NOMO-1 treated with DMSO at 0.1 percent for 48 hours (cell line): ENCODE data around the gene HRK.

Experiments used
- DNase-seq: peaks from one replicate; lab custom pipeline; 2025; ENCODE audit not compliant: unreplicated experiment; lab: John Stamatoyannopoulos, UW

Gene HRK

DNA sequence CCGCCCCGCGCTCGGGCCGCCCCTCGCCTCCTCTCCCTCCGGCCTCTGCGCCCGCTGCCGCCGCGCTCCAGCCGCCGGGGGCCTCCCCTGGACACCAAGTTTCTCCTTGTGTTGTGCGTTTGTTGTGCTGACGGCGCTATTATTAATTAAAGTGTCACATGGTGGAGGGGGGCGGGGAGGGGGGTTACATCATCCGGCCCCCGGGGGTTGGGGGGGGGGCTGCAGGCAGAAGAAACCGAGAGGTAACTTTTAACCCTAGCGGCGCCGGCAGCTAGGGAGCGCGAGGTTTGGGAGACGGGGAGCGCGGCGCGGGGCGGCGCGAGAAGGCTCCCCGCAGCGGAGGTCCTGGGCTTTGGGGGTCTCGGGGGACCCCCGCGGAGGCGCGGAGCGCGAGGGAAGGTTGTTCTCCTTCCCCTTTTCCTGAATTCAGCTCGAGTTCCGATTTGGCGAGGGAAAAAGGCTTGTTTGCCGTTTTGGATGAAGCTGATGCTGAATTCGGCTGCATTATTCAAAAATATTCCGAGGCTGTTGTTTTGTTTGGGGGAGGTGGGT, at the start of gene HRK:
TSS of gene HRK (minus strand) at position 117 of the 552 bp plus-strand sequence. CDS start 134 bp downstream, outside the sequence.
- no peak for DNase-seq

DNA sequence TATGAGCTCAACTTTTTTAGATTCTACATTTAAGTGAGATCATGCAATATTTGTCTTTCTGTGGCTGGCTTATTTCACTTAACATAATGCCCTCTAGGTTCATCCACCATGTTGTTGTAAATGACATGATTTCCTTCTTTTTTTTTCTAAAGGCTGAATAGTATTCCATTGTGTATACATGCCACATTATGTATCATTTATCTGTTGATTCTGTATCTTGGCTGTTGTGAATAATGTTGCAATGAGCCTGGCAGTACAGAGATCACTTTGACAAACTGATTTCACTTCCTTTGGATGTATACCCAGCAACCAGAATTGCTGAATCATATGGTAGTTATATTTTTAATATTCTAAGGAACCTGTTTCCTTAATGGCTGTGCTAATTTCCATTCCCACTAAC, 48.6 kb upstream of the HRK start:
- no peak for DNase-seq

DNA sequence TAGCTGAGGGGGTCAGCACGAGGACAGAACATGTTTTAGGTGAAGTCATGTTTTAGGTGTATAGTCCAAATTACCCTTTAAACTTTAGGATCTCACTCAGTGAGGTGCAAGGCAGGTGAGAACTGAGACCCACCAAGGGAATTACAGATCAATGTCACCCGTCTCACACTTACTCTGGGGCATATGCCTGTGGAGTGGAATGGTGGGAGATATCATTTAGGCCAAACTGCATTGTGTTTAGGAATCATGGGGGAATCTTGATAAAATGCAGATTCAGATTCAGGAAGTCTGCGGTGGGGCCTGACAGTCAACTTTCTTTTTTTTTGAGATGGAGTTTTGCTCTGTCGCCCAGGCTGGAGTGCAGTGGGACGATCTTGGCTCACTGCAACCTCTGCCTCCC, 47.3 kb upstream of the HRK start:
- no peak for DNase-seq

DNA sequence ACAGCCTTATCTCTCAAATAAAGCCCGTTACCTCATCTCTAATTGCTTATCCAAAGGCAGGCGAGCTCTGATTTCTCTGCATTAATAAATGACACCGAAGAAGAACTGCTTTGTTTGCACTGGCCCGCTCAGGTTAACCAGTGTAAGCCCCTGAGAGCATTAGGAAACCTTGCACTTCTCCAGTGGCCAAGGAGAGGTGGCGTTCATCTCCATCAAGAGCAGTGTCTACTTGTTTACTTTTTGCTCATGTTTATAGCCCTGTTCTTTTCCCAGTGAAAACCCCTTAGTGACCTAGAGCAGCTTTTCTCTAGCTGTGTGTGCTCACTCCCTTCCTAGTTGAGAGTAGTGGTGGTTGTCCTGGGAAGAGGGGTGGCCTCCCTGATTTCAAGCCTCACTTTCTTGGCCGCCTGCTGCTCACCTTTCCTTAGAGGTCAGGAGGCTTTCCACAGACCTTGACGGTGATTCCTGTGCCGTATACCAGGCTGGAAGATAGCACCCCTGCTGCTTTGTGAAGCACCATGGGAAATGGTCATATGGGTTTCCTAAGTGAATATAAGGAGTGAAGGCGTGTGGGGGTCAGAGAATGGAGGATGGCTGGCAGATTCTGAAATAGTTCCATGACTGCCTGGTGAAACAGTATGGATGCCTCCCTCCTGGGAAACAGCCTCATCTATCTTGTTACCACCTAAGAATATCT, 46.2 kb upstream of the HRK start:
- DNase-seq: no peak

DNA sequence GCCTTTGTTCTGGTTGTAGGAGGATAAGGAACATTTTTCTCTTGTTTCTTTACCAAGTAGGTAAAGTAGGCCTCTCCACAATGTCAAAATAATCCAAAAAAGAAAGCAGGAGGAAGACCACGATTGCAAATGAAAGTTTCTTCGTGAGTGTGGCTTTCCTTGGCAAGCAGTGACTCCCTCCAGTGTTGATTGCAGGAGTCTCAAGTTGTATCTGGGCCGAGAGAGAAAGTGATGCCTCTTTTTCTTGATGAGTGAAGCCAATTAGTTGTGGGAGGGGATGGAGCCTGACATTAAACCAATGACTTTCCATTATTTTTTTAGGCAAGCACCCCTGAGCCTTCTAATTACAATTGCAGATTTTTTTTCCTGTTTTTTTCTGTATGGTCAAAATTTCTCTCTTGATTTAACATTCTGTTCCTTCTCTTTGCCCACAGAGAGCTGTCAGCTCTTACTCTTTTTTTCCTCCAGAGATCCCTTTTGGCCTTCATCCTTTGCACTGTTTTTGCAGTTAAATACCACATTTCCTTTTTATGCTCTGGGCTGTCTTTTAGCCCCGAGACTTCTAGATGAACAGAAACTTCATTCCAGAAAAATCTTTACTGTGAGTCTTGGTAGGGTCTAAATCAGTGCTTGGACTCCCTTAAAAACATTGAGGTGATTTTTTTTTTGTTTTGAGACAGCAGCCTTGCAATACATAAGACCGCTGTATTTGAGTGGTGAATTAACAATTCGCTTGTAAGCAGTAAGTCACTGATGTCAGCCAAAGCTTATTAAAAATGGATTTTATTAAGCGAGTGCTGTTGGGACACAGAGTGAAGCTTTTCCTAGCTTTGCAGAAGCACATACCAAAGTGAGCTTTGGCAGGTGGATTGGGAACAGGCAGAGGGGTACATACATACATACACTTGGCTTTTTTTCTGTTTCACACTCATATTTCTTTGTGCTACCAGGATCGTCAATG, 45.3 kb upstream of the HRK start:
- no peak for DNase-seq

DNA sequence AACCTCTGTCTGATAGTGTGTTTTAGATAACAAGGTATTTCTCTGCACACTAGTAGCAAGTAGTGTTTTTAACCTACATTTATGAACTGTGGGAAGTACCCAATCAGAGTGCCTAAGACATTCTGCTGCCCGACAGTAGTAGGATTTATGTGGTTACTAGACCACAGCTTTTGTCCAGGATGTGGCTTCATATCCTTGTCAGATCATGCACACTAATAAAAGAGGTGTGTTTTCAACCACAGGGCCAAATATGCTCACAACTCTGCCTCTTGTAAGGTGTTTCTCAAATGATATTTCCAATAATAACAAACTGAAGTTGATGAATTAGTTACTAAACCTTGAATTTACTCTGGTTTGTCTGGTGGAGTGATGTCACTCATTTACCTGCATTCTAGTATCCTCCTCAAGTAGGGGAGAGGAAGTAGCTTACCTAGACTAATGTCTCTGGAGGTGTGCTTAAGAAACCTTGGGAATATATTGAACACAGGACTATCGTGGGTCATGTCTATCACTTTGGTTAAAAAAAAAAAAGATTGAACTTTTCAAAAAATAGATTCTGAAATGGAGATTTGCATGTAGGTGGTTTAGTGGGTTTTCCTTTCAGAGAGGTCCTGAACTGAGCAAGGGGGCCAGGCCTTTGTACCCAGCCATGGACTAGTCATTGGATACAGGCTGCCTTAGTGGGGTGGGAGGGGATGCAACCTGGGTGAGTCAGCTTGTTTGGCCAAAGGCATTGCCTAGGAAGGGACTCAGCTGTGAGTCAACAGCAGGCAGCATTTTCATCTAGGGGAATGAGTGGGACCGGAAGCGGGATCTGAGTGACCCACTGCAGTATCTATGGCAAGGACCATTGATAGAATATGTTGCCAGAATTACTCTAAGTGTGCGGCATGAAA, 43.6 kb upstream of the HRK start:
- DNase-seq: peak; percentile 67

DNA sequence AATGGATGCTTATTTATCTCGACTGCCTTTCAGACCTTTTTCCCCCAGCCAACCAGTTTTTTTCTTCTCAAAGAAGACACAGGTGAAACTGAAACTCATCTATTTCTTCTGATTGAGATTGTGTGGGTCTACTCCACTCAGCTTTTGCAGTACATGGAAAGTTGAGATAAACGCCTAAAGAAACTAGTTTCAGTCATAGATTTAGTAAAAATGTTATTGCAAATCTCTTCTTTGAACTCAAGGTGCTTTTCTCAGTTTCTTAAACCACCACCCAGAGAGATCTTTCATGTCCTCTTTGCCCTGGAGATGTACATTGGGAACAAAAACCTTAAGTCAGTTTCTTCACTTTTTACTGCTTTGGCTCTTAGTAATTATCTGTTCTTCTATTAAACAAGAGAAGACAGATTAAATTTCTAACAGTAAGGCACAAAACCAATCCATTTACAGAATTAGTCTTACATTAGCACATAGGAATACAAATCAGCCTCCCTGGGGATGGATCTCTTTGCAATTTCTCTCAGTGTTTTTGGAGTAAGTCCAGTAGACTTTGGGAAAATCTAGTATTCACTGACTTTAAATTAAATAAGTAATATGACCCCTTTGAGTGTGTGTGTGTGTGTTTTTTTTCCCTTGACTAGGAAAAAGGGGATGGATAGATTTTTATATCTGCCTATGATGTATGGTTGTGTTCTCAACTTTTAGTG, 41.1 kb upstream of the HRK start:
- DNase-seq: no peak

DNA sequence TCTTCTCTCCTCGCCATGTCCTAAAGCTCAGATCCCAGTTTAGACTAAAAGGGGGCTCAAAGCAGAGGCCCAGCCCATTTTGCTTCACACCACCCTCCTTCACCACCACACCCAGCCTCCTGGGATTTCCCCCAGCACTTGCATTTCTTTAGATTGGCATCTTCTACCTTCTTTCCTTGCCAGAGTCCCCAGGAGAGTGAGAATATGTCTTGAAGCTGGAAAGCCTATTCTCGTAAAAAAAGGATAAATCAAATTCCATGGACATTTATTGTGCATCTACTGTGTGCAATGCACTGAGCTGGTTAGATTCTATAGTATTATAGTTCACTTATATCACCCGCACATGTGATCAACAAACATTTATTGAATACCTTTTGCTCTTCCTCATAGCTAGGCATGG, 39.7 kb upstream of the HRK start:
- DNase-seq: no peak

DNA sequence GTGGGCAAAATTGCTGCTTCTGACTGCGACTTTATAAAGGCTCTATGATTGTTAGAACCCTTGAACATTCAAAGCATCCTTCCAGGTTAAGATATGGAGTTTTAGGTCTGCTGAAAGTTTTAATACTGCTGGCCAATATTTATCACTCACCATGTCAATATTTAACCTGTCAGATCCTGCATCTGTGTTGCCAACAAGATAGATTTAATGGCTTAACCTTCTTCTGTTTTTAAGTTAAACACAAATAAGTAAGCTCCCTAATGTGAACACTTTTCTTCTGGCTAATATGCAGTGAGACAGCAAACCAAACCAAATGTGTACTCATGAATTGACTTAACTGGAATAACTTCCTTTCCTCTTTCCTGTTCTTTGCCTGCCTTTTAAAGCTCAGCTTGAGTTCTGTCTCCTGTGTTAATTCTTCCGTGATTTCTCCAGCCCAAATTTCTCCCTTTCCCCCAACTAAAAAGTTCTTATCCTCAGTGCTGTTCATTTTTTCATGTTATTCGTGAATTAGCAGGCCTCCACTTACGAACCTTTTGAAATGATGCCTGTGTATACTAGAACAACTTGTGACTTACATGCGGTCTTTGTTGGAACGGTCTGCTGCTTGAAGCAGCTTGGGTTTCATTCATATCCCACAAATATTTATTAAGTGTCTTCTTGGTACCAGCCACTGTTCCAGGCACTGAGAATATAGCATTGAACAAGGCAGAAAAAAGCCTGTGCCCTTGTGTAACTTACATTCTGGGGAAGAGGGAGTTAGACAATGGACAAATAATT, 38.7 kb upstream of the HRK start:
- no peak for DNase-seq

DNA sequence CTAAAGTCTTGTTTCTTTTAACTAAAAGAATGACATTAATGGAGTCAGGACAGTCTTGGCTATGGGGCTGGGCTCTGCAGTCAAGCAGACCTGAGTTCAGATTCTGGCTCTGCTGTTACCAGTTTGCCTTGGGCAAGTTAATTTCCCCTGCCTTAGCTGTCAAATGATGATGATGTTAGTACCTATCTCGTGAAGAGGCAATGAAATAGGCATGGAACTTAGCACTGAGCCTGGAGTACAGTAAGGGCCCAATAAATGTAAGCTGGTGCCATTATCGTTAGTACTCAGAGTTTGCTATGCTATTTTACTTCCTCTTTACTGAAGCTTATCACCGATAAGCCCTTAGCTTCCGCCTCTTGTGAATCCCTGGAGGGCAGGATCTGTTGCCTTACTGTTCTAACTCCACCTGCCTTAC, 38.0 kb upstream of the HRK start:
- peak; percentile 36 for DNase-seq

DNA sequence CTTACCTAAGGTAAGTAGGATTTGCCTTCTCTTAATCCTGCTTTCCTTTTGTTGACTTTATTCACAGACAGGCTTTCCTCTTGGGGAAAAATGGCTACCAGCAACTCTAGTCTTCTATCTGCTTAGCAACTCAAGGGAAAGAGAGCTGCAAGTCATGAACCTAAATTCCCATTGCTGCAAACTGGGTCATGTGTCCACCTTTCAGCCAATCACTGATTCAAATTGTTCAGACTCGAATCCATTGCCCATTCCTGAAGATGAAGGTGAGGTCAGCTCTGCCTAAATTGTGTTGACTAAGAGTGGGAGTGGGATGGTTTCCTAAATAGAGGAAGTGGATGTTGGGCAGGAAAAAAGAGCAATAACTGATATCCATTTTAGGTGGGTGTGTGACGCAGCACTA, 37.2 kb upstream of the HRK start:
- DNase-seq: no peak

DNA sequence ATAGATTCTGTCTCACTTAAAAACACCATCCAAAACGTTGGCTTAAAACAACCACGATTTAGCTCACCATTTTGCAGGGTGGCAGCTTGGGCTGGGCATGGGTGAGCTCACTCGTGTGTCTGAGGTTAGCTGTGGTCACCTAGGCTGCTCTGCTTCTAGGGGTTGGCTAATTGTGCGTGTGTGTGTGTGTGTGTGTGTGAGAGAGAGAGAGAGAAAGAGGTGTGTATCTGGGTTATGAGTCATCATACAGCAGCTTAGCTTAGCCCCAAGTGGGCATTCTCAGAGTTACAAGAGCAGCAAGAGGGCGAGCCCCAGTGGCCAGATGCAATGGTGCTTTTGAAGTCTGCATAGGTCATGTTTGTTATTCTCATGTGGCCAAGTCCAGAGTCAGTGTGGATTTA, 35.5 kb upstream of the HRK start:
- DNase-seq: peak; percentile 75

DNA sequence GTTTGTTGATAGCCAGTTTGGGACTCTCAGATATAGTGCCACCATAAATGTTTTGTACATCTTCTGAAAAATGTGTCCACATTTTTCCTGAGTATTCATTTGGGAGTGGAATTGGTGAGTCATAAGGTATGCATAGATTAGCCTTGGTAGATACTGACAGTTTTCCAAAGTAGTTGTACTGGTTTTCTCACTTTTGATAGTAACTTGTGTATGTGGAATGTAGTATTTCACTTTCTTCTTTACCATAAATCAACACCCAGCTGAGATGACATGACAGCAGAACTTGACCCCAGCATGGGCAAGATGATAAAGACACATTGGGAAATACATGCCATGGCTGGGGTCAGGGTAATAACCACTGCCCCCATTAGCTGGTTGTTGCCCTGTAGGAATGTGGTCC, 34.9 kb upstream of the HRK start:
- no peak for DNase-seq

DNA sequence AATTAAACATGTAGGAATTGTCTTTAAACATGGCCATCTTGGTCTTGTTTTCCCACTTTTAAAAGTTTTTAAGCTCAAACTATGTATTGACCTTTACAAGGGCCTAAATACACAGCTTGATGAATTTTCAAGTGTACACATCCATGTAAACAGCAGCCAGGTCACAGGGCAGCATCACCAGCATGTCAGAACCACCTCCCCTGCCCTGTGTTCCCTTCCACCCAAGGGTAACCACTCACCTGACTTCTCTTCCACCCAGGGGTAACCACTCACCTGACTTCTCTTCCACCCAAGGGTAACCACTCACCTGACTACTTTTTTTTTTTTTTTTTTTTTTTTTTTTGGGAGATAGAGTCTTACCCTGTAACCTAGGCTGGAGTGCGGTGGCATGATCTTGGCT, 34.1 kb upstream of the HRK start:
- DNase-seq: no peak

DNA sequence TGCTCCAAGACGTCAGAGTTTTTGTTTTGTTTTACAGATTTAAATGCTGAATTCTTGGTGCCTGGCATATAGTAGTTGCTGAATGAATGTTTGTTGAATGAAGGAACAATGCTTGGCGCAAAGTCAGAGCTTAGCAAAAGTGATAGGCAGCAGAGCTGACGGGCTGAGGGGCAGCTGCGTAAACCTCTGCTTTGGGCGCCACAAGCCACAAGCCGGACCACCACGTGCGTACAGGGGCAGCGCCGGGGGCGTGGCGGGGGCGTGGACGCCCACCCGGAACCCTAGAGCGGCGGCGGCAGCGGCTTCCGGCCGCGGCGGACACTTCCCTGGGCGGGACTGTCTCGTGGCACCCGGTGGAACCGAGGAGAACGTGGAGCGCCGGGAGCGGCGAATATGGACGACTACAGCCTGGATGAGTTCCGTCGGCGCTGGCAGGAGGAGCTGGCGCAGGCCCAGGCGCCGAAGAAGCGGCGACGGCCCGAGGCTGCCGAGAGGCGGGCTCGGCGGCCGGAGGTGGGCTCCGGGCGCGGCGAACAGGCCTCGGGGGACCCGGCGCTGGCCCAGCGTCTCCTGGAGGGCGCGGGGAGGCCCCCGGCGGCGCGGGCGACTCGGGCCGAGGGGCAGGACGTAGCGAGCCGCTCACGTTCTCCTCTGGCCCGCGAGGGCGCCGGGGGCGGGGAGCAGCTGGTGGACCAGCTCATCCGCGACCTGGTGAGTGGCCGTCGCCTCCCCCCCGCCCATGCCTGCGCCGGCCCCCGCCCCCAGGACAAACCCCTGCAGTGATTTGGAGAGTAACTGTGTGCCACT, 29.6 kb upstream of the HRK start, which contains the start of gene FBXW8:
TSS of gene FBXW8 (plus strand) at position 306 of the 807 bp plus-strand sequence. CDS start at position 394, 88 bp downstream.
- peak; percentile 73 for DNase-seq

DNA sequence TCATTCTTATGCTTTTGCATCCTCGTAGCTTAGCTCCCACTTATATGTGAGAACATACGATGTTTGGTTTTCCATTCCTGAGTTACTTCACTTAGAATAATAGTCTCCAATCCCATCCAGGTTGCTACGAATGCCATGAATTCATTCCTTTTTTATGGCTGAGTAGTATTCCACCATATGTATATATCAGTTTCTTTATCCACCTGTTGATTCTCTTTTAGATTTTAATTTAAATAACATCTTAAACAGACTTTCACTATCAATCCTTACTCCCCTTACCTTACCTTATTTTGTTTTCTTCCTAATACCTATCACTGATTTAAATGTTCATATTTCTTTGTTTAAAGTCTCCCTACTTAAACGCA, 29.0 kb upstream of the HRK start:
- DNase-seq: no peak

DNA sequence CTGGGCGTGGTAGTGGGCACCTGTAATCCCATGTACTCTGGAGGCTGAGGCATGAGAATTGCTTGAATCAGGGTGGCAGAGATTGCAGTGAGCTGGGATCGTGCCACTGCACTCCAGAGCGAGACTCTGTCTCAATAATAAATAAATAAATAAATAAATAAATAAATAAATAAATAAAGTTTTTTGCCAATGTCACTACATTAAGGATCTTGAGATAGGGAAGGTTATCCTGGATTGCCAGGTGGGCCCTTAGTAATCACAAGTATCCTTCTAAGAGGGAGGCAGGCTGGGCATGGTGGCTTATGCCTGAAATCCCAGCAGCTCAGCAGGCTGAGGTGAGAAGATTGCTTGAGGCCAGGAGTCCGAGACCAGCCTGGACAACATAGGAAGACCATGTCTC, 25.0 kb upstream of the HRK start:
- DNase-seq: no peak

DNA sequence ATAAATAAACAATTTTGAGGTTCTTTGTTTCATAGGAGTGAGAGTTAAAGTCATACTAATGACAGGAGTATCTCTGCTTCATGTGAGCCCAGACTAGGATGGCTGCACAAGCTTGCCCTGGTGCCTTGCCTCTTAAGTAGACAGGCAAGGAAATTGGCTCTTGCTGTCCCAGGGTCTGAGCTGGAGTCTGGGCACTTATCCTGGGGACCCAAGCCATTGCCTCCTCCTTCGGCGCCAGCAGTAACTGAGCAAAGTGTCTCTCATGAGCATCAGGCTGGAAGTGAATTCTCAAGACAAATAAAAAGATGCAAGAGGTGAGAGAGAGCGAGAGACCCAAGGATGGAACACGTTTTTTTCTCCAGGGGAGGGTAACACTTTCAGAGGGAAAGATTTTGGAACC, 22.6 kb upstream of the HRK start:
- no peak for DNase-seq

DNA sequence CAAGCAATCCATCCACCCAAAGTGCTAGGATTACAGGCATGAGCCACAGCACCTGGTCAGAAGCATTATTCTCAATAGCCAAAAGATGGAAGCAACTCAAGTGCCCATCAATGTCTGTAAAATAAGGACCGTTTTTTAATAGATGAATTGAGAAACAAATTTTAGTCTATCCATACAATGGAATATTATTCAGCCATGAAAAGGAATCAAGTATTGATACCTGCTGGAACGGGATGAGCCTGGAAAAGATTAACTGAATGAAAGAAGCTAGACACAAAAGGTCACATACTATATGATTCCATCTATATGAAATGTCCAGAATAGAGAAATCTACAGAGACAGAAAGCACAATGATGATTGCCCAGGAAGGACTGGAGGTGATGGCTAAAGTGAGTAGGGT, 20.4 kb upstream of the HRK start:
- DNase-seq: no peak
